Fibroblast of the aortic adventitia (primary cell): ENCODE results near the gene ZNF423. TPM values are rescaled to one million over a fixed set of nuclear protein-coding genes. Genes with fewer than 3 reads are reported as not detected.

Source experiments
- DNase-seq: peaks from one replicate; pipeline ENCODE4 v3.0.0-alpha.2; 2010; ENCODE audit warnings: low read depth
- H3K4me3 ChIP-seq: 2 replicates; pipeline ENCODE4 v1.5.1; 2011; ENCODE audit warnings: low read depth, mild to moderate bottlenecking, control low read depth, low read length, moderate library complexity
- total RNA-seq: library from RNA; depleted of rRNA; stranded (reverse); fragments of >200 nt; gene quantifications from 2 replicates; pipeline ENCODE4 v1.2.3, GENCODE V29; 2012; ENCODE audit warnings: low replicate concordance
- TF ChIP-seq, protein P1 (sequence below): IDR thresholded peaks from 2 replicates; pipeline ENCODE4 v1.5.1; 2011; ENCODE audit warnings: mild to moderate bottlenecking, low read length, control low read depth, inconsistent platforms; ENCODE audit not compliant: insufficient read depth

Gene ZNF423
- total RNA-seq, 1 donor = 13.5 TPM

GRCh38 chr16:49826515-49826914 lies 29.4 kb downstream of the ZNF423 start:
- no peak for DNase-seq
- TF ChIP-seq, protein P1, sequence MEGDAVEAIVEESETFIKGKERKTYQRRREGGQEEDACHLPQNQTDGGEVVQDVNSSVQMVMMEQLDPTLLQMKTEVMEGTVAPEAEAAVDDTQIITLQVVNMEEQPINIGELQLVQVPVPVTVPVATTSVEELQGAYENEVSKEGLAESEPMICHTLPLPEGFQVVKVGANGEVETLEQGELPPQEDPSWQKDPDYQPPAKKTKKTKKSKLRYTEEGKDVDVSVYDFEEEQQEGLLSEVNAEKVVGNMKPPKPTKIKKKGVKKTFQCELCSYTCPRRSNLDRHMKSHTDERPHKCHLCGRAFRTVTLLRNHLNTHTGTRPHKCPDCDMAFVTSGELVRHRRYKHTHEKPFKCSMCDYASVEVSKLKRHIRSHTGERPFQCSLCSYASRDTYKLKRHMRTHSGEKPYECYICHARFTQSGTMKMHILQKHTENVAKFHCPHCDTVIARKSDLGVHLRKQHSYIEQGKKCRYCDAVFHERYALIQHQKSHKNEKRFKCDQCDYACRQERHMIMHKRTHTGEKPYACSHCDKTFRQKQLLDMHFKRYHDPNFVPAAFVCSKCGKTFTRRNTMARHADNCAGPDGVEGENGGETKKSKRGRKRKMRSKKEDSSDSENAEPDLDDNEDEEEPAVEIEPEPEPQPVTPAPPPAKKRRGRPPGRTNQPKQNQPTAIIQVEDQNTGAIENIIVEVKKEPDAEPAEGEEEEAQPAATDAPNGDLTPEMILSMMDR = no peak
- no peak overlapping the region for H3K4me3 ChIP-seq

- no peak for DNase-seq
- H3K4me3 ChIP-seq = no peak overlapping the region
- TF ChIP-seq, protein P1 = no peak
Observed at GRCh38 chr16:49825041-49825440, 30.9 kb downstream of the ZNF423 start.

GRCh38 chr16:49824593-49824992 lies 31.3 kb downstream of the ZNF423 start:
- no peak overlapping the region for H3K4me3 ChIP-seq
- no peak for DNase-seq
- TF ChIP-seq, protein P1 = no peak

GRCh38 chr16:49822649-49823370 lies 33.1 kb downstream of the ZNF423 start:
- TF ChIP-seq, protein P1 = no peak
- no peak overlapping the region for H3K4me3 ChIP-seq
- DNase-seq = no peak

DNA sequence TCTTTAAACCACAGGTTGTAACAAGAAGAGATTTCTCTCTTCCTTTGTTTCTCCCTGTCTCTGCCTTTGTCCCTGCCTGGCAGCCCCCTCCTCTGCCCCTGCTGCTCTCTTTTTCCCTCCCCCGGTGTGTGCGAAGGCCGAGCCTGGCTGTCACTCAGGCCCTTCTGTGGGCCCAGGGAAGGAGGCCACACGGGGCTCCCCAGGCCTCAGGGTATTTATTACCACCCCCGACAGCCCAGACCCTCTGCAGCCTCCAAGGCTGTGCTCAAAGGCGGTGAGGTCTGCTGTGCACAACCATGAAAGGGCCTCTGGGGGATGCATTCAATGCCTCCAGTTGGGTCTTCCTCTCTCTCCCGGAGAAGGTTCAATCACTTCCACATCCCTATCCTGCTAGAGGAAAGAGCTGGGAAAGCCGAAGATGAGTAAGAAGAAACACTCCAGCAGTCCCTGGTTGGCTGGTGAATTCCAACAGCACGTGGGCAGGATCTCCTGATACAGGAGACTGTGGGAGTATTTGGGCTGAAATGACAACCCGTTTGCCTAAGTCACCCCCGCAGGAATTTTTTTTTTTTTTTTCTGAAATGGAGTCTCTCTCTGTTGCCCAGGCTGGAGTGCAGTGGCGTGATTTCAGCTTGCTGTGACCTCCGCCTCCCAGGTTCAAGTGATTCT lies 34.2 kb downstream of the ZNF423 start:
- DNase-seq = no peak
- H3K4me3 ChIP-seq = no peak overlapping the region
- TF ChIP-seq, protein P1 = no peak

DNA sequence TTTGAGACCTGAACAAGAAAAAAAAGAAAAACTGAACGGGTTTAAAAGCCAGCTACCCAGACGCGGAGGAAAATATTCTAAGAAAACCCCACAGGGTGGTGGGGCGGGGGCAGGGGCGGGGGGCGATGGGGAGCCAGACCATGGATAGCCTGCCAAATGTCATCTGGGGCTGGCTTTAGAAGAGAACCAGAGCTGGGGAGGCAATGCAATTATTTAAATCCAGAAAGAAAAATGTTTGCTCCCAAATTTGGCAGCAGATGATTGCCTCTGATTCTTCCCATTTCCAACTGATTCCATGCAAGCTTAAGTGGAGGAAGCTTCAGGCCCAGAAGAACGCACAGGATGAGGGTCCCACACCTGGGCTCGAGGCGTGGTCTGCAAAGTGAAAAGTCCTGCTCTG lies 34.8 kb downstream of the ZNF423 start:
- TF ChIP-seq, protein P1 = no peak
- no peak overlapping the region for H3K4me3 ChIP-seq
- DNase-seq = no peak
